Suprapubic skin (tissue), 4 donors: ENCODE data around the gene CDC5L. TPM values are rescaled to one million over a fixed set of nuclear protein-coding genes. Genes with fewer than 3 reads are reported as not detected.

Source experiments
- DNase-seq, 2 donors: peaks; one replicate each; pipeline ENCODE4 v3.0.0-alpha.2; 2019; ENCODE audit warnings: low spot score in 2 of 2
- H3K27ac ChIP-seq: fragments of 200-600 bp; sonication (generic); one replicate; pipeline ENCODE4 v1.5.1; 2019
- H3K27me3 ChIP-seq: fragments of 200-600 bp; sonication (generic); one replicate; pipeline ENCODE4 v1.5.1; 2019
- H3K36me3 ChIP-seq: fragments of 200-600 bp; sonication (generic); one replicate; pipeline ENCODE4 v1.5.1; 2019
- H3K4me1 ChIP-seq: fragments of 200-600 bp; sonication (generic); one replicate; pipeline ENCODE4 v1.5.1; 2019
- H3K4me3 ChIP-seq: fragments of 200-600 bp; sonication (generic); one replicate; pipeline ENCODE4 v1.5.1; 2019; ENCODE audit warnings: mild to moderate bottlenecking
- H3K9me3 ChIP-seq: fragments of 200-600 bp; sonication (generic); one replicate; pipeline ENCODE4 v1.5.1; 2019
- CTCF ChIP-seq, 2 donors: fragments of 200-600 bp in 1 of 2; fragments of 450-650 bp in 1 of 2; sonication (generic) in 1 of 2; IDR thresholded peaks; one replicate each; pipeline ENCODE4 v1.5.1; 2016 to 2019; ENCODE audit warnings: antibody characterized with exemption in 2 of 2, mild to moderate bottlenecking in 1 of 2, moderate library complexity in 1 of 2
- EP300 ChIP-seq: sonication (generic); formaldehyde crosslinking; IDR thresholded peaks from one replicate; pipeline ENCODE4 v1.6.1; 2017; ENCODE audit warnings: antibody characterized with exemption
- POLR2A ChIP-seq, 2 donors: fragments of 450-650 bp; IDR thresholded peaks; one replicate each; pipeline ENCODE4 v1.6.1; 2017; ENCODE audit warnings: antibody characterized with exemption in 2 of 2, mild to moderate bottlenecking in 2 of 2, moderate library complexity in 2 of 2
- POLR2AphosphoS5 ChIP-seq, 3 donors: sonication (generic); formaldehyde crosslinking; IDR thresholded peaks; one replicate each; pipeline ENCODE4 v1.6.1; 2017; ENCODE audit warnings: antibody characterized with exemption in 3 of 3
- WGBS: methylation state at CpG from one replicate; pipeline ENCODE4 v1.1.5; 2018; 5-methylcytosine and 5-hydroxymethylcytosine counted together
- total RNA-seq, 4 donors: library from RNA; depleted of rRNA; stranded (reverse); fragments of >200 nt; gene quantifications; one replicate each; pipeline ENCODE4 v1.1.0, GENCODE V29; 2016

Gene CDC5L
- total RNA-seq, 4 donors from 2014 or later = 12.3 to 16.6 (median 15.4) TPM

GRCh38 chr6:44471271-44471981 is 83.9 kb downstream of the CDC5L start:
- no peaks in the 10 kb centered on the region for H3K9me3 ChIP-seq
- WGBS = 79% methylated on average over 14 of the region's 15 CpGs
- DNase-seq = peak in 1 of 2 donors; percentile 69
- no peak overlapping the region for H3K27ac ChIP-seq
- no peak for TF ChIP-seq EP300
- no peak for TF ChIP-seq CTCF (IDR thresholded peaks at IDR 0.05)
- no peak for TF ChIP-seq POLR2AphosphoS5 (IDR thresholded peaks at IDR 0.05)
- no peak for TF ChIP-seq POLR2A (IDR thresholded peaks at IDR 0.05)
- no peaks in the 10 kb centered on the region for H3K36me3 ChIP-seq
- H3K27me3 ChIP-seq = no peaks in the 10 kb centered on the region
- no peak overlapping the region for H3K4me3 ChIP-seq
- H3K4me1 ChIP-seq = peaks cover 7% of the 10 kb centered on the region

- H3K27me3 ChIP-seq = no peaks in the 10 kb centered on the region
- 66% methylated on average over 12 of the region's 13 CpGs for WGBS
- H3K4me1 ChIP-seq = peaks cover 7% of the 10 kb centered on the region
- no peak for TF ChIP-seq POLR2AphosphoS5 (IDR thresholded peaks at IDR 0.05)
- TF ChIP-seq EP300 = no peak
- no peak for TF ChIP-seq POLR2A (IDR thresholded peaks at IDR 0.05)
- TF ChIP-seq CTCF (IDR thresholded peaks at IDR 0.05) = no peak
- H3K9me3 ChIP-seq = no peaks in the 10 kb centered on the region
- DNase-seq = peak in 1 of 2 donors; percentile 70
- H3K27ac ChIP-seq = no peak overlapping the region
- H3K36me3 ChIP-seq = no peaks in the 10 kb centered on the region
- no peak overlapping the region for H3K4me3 ChIP-seq
Measured at GRCh38 chr6:44472250-44472945, 84.9 kb downstream of the CDC5L start.

GRCh38 chr6:44473393-44474189 is 86.1 kb downstream of the CDC5L start:
- Histone ChIP-seq H3K36me3 (no peaks in the 10 kb centered on the region), H3K4me3 (no peak overlapping the region), H3K4me1 (peaks cover 12% of the 10 kb centered on the region), H3K27me3 (no peaks in the 10 kb centered on the region), H3K27ac (no peak overlapping the region), H3K9me3 (no peaks in the 10 kb centered on the region)
- 86% methylated on average over 18 of the region's 19 CpGs for WGBS
- TF ChIP-seq EP300 (no peak), POLR2A (IDR thresholded peaks at IDR 0.05) (no peak), POLR2AphosphoS5 (IDR thresholded peaks at IDR 0.05) (no peak), CTCF (IDR thresholded peaks at IDR 0.05) (no peak)
- no peak for DNase-seq

GRCh38 chr6:44474190-44474631 is 86.7 kb downstream of the CDC5L start:
- TF ChIP-seq POLR2A (IDR thresholded peaks at IDR 0.05) = no peak
- no peak for TF ChIP-seq CTCF (IDR thresholded peaks at IDR 0.05)
- TF ChIP-seq POLR2AphosphoS5 (IDR thresholded peaks at IDR 0.05) = no peak
- Histone ChIP-seq H3K4me1 (peaks cover 12% of the 10 kb centered on the region), H3K27ac (no peak overlapping the region), H3K27me3 (no peaks in the 10 kb centered on the region), H3K4me3 (no peak overlapping the region), H3K9me3 (no peaks in the 10 kb centered on the region), H3K36me3 (no peaks in the 10 kb centered on the region)
- WGBS = 95% methylated on average over 9 of the region's 9 CpGs
- no peak for DNase-seq

- H3K4me1 ChIP-seq = peaks cover 12% of the 10 kb centered on the region
- no peak overlapping the region for H3K27ac ChIP-seq
- H3K4me3 ChIP-seq = no peak overlapping the region
- 57% methylated on average over 1 of the region's 1 CpG for WGBS
- H3K27me3 ChIP-seq = no peaks in the 10 kb centered on the region
- no peaks in the 10 kb centered on the region for H3K36me3 ChIP-seq
- H3K9me3 ChIP-seq = no peaks in the 10 kb centered on the region
- TF ChIP-seq POLR2AphosphoS5 (IDR thresholded peaks at IDR 0.05) (no peak), POLR2A (IDR thresholded peaks at IDR 0.05) (no peak), CTCF (IDR thresholded peaks at IDR 0.05) (no peak), EP300 (no peak)
- no peak for DNase-seq
Measured at GRCh38 chr6:44474643-44475042, 87.1 kb downstream of the CDC5L start.
